ENCODE measurements around the gene MEGF6. TPM values are rescaled to one million over a fixed set of nuclear protein-coding genes. Genes with fewer than 3 reads are reported as not detected.

MEGF6 gene
- total and polyA plus RNA-seq, 2 donors (not counting 1 experiment from before 2014, with no cell fraction given), result 43.2 to 77.3 TPM

DNA sequence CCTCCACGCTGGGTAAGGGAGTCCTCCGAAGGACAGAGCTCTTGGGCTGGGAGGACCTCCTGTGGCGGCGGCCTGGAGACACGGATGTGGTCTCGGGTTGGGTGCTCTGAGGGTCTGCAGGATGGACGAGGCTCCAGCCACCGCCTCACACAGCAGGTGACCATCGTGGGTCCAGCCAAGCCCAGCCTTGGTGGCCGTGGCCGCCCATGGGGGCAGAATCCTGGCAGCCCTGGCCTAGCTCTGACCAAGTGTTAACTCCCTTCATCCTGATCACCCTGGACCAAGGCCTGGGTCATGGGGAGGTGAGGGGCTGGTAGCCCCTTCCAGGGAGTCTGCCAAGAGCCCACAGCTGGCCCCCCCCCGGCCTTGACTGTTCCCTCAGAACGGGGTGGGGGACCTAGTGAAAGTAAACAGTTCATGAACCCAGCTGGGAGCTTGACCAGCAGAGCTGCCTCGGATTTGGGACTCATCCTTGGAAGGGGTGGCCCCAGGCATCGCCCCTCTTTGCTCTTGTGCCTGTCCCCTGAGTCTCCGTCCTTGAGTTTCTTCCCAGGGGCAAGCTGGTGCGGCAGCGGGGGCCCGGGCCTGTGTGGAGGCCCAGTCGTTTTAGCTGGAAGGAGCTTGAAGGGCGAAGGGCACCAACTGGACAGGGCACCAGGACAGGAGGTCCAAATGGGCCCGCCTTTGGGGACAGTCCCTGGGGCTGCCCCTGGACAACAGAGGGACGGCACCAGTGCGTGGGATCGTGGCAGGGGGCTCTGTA lies 139.0 kb downstream of the MEGF6 start:
- WGBS (ENCODE audit: insufficient coverage), result 89% methylated on average over 25 of the region's 25 CpGs
- H4K20me1 ChIP-seq (ENCODE audit: control insufficient read depth, insufficient read depth, low read length, poor library complexity, severe bottlenecking), result no peaks in the 10 kb centered on the region
- intact Hi-C loops (cut with micrococcal nuclease), result no loop called here
- ChIA-PET CTCF (interaction anchor here (1.8 kb wide), 1 partner anchor 19 kb away, joined by 4 read pairs; no protein-coding TSS in a partner anchor), POLR2A (interaction anchor here (0.5 to 0.7 kb wide), 2 partner anchors 126 to 249 kb away, joined by 4 to 5 read pairs; no protein-coding TSS in a partner anchor)
- no peaks in the 10 kb centered on the region for H3K79me2 ChIP-seq (ENCODE audit: control insufficient read depth, insufficient read depth, low read length)
- ATAC-seq (ENCODE audit: low read depth) (no peak), DNase-seq (no peak)
- no peak overlapping the region for H3K4me2 ChIP-seq (replicated peaks; ENCODE audit: low read depth, low read length, poor library complexity, severe bottlenecking)
- H3K27ac ChIP-seq (ENCODE audit: low read length in 2 of 2), result no peak overlapping the region
- Mint-ChIP-seq H3K27ac (no peak overlapping the region), H3K4me3 (no peak overlapping the region), H3K4me1 (peaks cover 4% of the 10 kb centered on the region), H3K27me3 (no peaks in the 10 kb centered on the region), H3K9me3 (ENCODE audit: insufficient read depth) (no peaks in the 10 kb centered on the region)
- no peaks in the 10 kb centered on the region for H3K27me3 ChIP-seq (replicated peaks in 1 of 4; ENCODE audit: control extremely low read depth in 1 of 4, control insufficient read depth in 3 of 4, insufficient read depth in 4 of 4, low read length in 3 of 4)
- no peaks in the 10 kb centered on the region for H3K36me3 ChIP-seq (replicated peaks in 1 of 2; ENCODE audit: control extremely low read depth in 1 of 2, control insufficient read depth in 1 of 2, extremely low read depth in 1 of 2, insufficient read depth in 2 of 2, low read length in 1 of 2)
- no peak overlapping the region for H2AFZ ChIP-seq (ENCODE audit: insufficient read depth, low read depth, low read length, poor library complexity, severe bottlenecking)
- TF ChIP-seq, protein P1, sequence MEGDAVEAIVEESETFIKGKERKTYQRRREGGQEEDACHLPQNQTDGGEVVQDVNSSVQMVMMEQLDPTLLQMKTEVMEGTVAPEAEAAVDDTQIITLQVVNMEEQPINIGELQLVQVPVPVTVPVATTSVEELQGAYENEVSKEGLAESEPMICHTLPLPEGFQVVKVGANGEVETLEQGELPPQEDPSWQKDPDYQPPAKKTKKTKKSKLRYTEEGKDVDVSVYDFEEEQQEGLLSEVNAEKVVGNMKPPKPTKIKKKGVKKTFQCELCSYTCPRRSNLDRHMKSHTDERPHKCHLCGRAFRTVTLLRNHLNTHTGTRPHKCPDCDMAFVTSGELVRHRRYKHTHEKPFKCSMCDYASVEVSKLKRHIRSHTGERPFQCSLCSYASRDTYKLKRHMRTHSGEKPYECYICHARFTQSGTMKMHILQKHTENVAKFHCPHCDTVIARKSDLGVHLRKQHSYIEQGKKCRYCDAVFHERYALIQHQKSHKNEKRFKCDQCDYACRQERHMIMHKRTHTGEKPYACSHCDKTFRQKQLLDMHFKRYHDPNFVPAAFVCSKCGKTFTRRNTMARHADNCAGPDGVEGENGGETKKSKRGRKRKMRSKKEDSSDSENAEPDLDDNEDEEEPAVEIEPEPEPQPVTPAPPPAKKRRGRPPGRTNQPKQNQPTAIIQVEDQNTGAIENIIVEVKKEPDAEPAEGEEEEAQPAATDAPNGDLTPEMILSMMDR (IDR thresholded peaks at IDR 0.05), result no peak
- peaks cover 0 to 3% (median 0%) of the 10 kb centered on the region in 3 donors for H3K9me3 ChIP-seq (ENCODE audit: control extremely low read depth in 1 of 3, control insufficient read depth in 2 of 3, insufficient read depth in 1 of 3, low read length in 2 of 3)
- H3K4me3 ChIP-seq (ENCODE audit: control extremely low read depth in 1 of 5, extremely low read depth in 1 of 5, insufficient read depth in 1 of 5, low read depth in 2 of 5, low read length in 4 of 5), result no peak overlapping the region
- H3K4me1 ChIP-seq (ENCODE audit: control insufficient read depth in 2 of 2, insufficient read depth in 2 of 2, low read length in 2 of 2), result no peaks in the 10 kb centered on the region
- no peak overlapping the region for H3K9ac ChIP-seq (ENCODE audit: low read length)

DNA sequence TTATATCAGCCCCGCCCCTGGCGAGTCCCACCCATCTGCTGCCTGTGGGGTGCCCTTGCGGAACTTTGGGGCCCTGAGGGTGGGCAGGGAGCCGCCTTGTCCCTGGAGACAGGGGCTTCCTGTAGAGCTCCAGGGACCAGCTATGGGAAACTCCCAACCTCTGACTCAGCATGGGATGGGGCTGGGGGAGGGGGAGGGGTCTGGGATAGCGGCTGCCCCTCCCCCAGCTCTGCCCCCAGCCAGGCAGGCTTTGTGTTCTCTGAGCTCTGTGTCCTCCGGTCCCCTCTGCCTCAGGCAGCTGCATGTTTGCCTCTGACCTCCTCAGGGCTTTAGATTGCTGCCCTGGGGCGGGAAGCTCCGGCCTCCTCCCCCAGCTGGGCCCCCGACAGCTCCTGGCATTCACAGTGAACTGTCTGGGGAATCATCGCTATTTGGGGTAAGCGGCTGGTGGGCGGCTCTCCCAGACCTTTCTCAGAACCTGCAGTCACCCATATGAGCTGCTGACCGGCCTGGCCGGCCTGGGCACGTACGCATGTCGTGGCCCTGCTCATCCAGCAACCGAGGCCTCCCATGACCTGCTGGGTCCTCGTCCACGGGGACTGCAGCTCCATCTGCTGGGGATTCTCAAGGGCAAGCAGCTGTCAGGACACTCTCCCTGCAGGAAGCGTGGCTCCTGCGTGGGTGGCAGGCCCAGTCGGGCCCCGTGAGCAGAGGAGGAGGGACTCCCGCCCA lies 139.8 kb downstream of the MEGF6 start:
- no peak overlapping the region for H3K27ac ChIP-seq (ENCODE audit: low read length in 2 of 2)
- H4K20me1 ChIP-seq (ENCODE audit: control insufficient read depth, insufficient read depth, low read length, poor library complexity, severe bottlenecking), result no peaks in the 10 kb centered on the region
- H3K27me3 Mint-ChIP-seq, result no peaks in the 10 kb centered on the region
- no peaks in the 10 kb centered on the region for H3K79me2 ChIP-seq (ENCODE audit: control insufficient read depth, insufficient read depth, low read length)
- H3K4me3 Mint-ChIP-seq, result no peak overlapping the region
- H3K4me1 Mint-ChIP-seq, result peaks cover 4% of the 10 kb centered on the region
- ATAC-seq (ENCODE audit: low read depth), result no peak
- no peak overlapping the region for H3K4me3 ChIP-seq (ENCODE audit: control extremely low read depth in 1 of 5, extremely low read depth in 1 of 5, insufficient read depth in 1 of 5, low read depth in 2 of 5, low read length in 4 of 5)
- H3K27me3 ChIP-seq (replicated peaks in 1 of 4; ENCODE audit: control extremely low read depth in 1 of 4, control insufficient read depth in 3 of 4, insufficient read depth in 4 of 4, low read length in 3 of 4), result no peaks in the 10 kb centered on the region
- TF ChIP-seq EZH2 (IDR thresholded peaks at IDR 0.05; ENCODE audit: borderline replicate concordance, insufficient read depth, low read depth, low read length, poor library complexity, severe bottlenecking), result no peak
- TF ChIP-seq, protein P1 (IDR thresholded peaks at IDR 0.05), result no peak
- ChIA-PET POLR2A (interaction anchor here (0.5 kb wide), 1 partner anchor 127 kb away, joined by 4 read pairs; no protein-coding TSS in a partner anchor), CTCF (interaction anchor here (1.8 kb wide), 1 partner anchor 19 kb away, joined by 4 read pairs; no protein-coding TSS in a partner anchor)
- H3K4me1 ChIP-seq (ENCODE audit: control insufficient read depth in 2 of 2, insufficient read depth in 2 of 2, low read length in 2 of 2), result no peaks in the 10 kb centered on the region
- H3K9me3 Mint-ChIP-seq (ENCODE audit: insufficient read depth), result no peaks in the 10 kb centered on the region
- no peak for DNase-seq
- no peak overlapping the region for H3K4me2 ChIP-seq (replicated peaks; ENCODE audit: low read depth, low read length, poor library complexity, severe bottlenecking)
- intact Hi-C loops (cut with micrococcal nuclease), result no loop called here
- H3K27ac Mint-ChIP-seq, result no peak overlapping the region
- H3K9me3 ChIP-seq (ENCODE audit: control extremely low read depth in 1 of 3, control insufficient read depth in 2 of 3, insufficient read depth in 1 of 3, low read length in 2 of 3), result peaks cover 0 to 3% (median 0%) of the 10 kb centered on the region in 3 donors
- WGBS (ENCODE audit: insufficient coverage), result 67% methylated on average over 21 of the region's 25 CpGs
- no peak overlapping the region for H3K9ac ChIP-seq (ENCODE audit: low read length)
- H3K36me3 ChIP-seq (replicated peaks in 1 of 2; ENCODE audit: control extremely low read depth in 1 of 2, control insufficient read depth in 1 of 2, extremely low read depth in 1 of 2, insufficient read depth in 2 of 2, low read length in 1 of 2), result no peaks in the 10 kb centered on the region
- no peak overlapping the region for H2AFZ ChIP-seq (ENCODE audit: insufficient read depth, low read depth, low read length, poor library complexity, severe bottlenecking)
